Measurements from ENCODE around the gene RNF217. TPM values are rescaled to one million over a fixed set of nuclear protein-coding genes. Genes with fewer than 3 reads are reported as not detected.

The RNF217 gene, protein sequence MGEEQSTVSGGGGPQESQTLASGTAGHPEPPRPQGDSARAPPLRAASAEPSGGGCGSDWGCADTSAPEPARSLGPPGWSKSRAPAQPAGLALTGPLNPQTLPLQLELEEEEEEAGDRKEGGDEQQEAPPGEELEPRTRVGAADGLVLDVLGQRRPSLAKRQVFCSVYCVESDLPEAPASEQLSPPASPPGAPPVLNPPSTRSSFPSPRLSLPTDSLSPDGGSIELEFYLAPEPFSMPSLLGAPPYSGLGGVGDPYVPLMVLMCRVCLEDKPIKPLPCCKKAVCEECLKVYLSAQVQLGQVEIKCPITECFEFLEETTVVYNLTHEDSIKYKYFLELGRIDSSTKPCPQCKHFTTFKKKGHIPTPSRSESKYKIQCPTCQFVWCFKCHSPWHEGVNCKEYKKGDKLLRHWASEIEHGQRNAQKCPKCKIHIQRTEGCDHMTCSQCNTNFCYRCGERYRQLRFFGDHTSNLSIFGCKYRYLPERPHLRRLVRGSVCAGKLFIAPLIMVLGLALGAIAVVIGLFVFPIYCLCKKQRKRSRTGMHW
- 3.9 to 8.9 TPM (median 7.9 TPM) in 5 replicates for total RNA-seq (2022; extraction: Qiagen RNA extraction; ENCODE audit: low read depth)

DNA sequence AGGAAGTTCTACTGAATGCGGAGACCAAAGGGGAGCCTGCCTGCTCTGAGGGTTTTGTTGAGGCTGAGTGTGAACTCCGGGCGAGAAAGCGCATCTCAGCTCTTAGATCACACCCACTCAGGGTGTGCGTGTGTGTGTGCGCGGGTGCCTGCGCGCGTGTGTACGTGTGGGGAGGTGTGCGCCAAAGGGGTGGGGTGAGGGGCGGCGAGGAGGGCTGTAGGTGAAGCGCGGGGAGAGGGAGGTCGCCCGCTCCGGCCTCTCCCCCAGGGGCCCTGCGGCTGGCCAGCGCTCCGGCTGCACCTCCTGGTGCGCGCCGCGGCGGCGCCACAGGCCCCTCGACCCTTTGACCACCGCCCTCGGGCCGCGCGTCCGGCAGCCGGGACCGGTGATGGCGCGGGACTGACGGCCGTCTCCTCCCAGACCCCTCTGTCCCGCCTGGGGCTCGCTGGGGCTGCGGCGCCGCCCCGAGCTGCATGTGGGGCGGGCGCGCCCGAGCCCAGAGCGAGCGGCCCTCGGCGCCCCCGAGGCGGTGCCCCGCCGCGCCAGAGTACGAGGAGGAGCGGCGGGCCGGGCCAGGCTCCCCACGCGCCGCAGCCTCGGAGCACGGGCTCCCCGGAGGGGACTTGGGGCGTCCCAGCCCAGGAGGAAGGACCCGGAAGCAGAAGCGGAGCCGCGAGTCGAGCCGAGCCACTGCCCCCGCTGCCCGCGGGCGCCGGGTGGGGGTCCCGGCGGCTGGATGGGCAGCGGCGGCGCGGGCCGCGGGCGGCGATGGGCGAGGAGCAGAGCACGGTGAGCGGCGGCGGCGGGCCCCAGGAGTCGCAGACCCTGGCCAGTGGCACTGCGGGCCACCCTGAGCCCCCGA is at the start of gene RNF217:
TSS of gene RNF217 (plus strand) at position 661 of the 862 bp plus-strand sequence. CDS start at position 769, 108 bp downstream.

Other genes with a start within 250 kb of the RNF217 start
- 40.0 to 56.8 TPM (median 48.0 TPM) in 5 replicates for gene TPD52L1, start 191.3 kb downstream of the RNF217 start, total RNA-seq (2022; extraction: Qiagen RNA extraction; ENCODE audit: low read depth)